ENCODE measurements around the gene SHC2. TPM values are rescaled to one million over a fixed set of nuclear protein-coding genes. Genes with fewer than 3 reads are reported as not detected.

The SHC2 gene
- total RNA-seq, 1 experiment from 2014 or later = 16.6 TPM

- H3K4me1 ChIP-seq (ENCODE audit: insufficient read depth, low read length) = no peaks in the 10 kb centered on the region
- peaks cover 2 to 10% (median 5%) of the 10 kb centered on the region in 3 experiments; a peak in 5 of 7 replicates for H3K36me3 Mint-ChIP-seq (ENCODE audit: insufficient read depth in 1 of 3, low read depth in 3 of 3)
- DNase-seq = no peak
- H3K23ac ChIP-seq (ENCODE audit: insufficient read length, low read depth, low read length) = no peak overlapping the region
- H2BK15ac ChIP-seq (ENCODE audit: low read depth, low read length) = no peak overlapping the region
- peaks cover 10 to 15% of the 10 kb centered on the region in 2 experiments for H3K4me1 Mint-ChIP-seq
- H2AK5ac ChIP-seq (ENCODE audit: insufficient read length, low read length) = no peak overlapping the region
- no peaks in the 10 kb centered on the region for H3K23me2 ChIP-seq (ENCODE audit: insufficient read length, low read depth, low read length, poor library complexity, severe bottlenecking)
- no peaks in the 10 kb centered on the region for H3K79me1 ChIP-seq (ENCODE audit: insufficient read depth, low read depth, low read length, poor library complexity, severe bottlenecking)
- H3K9me3 ChIP-seq (ENCODE audit: control insufficient read depth, low read depth, low read length) = no peaks in the 10 kb centered on the region
- H3K18ac ChIP-seq (ENCODE audit: insufficient read length, low read depth, low read length) = no peak overlapping the region
- no peak for TF ChIP-seq CTCF (conservative IDR thresholded peaks at IDR 0.05)
- H3K4ac ChIP-seq (ENCODE audit: low read depth, low read length) = no peak overlapping the region
- no peaks in the 10 kb centered on the region for H3K27me3 ChIP-seq (ENCODE audit: insufficient read depth, low read length)
- H3K9ac ChIP-seq (ENCODE audit: extremely low read depth, insufficient read length, low read length) = no peak overlapping the region
- no peak overlapping the region for H2BK12ac ChIP-seq (ENCODE audit: insufficient read length, low read depth, low read length)
- no peak overlapping the region for H3K56ac ChIP-seq (ENCODE audit: insufficient read length, low read depth, low read length)
- H3K27ac ChIP-seq (ENCODE audit: insufficient read length, low read depth, low read length) = no peak overlapping the region
- H4K5ac ChIP-seq (ENCODE audit: insufficient read length, low read depth, low read length) = no peak overlapping the region
- H2BK5ac ChIP-seq (ENCODE audit: insufficient read length, low read length) = no peak overlapping the region
- H2AFZ ChIP-seq (ENCODE audit: low read length) = no peak overlapping the region
- H4K20me1 ChIP-seq (ENCODE audit: control insufficient read depth, insufficient read depth, insufficient read length) = no peaks in the 10 kb centered on the region
- no peak overlapping the region for H3K4me2 ChIP-seq (ENCODE audit: insufficient read depth, insufficient read length, low read length)
- WGBS (ENCODE audit: extremely low coverage, insufficient read length, low lambda C conversion rate) = no CpG with 5 or more reads among the region's 26 CpGs
- no peak overlapping the region for H3K4me3 Mint-ChIP-seq
- peak overlapping the region; percentile 60 for H4K91ac ChIP-seq (ENCODE audit: insufficient read length, low read depth, low read length)
- H2BK120ac ChIP-seq (ENCODE audit: low read depth, low read length, poor library complexity, severe bottlenecking) = no peak overlapping the region
- peaks cover 21% of the 10 kb centered on the region for H3K27me3 Mint-ChIP-seq (ENCODE audit: low read depth)
- H3K14ac ChIP-seq (ENCODE audit: insufficient read depth, low read length) = peak overlapping the region; percentile 25; the same call in 1 of the 2 replicates
- H3K9me3 Mint-ChIP-seq = peaks cover 16 to 24% of the 10 kb centered on the region in 2 experiments
- no peak overlapping the region for H2BK20ac ChIP-seq (ENCODE audit: low read depth, low read length, poor library complexity, severe bottlenecking)
- peak overlapping the region in 1 of 3 experiments; percentile 69; a peak in 1 of 7 replicates for H3K27ac Mint-ChIP-seq
- H3T11ph ChIP-seq (ENCODE audit: low read length) = no peak overlapping the region
- H4K8ac ChIP-seq (replicated peaks; ENCODE audit: insufficient read length, low read depth, low read length) = no peak overlapping the region
- no peaks in the 10 kb centered on the region for H3K79me2 ChIP-seq (ENCODE audit: insufficient read depth, low read length)
Measured at GRCh38 chr19:478236-478903, 17.5 kb upstream of the SHC2 start.
